Rectal smooth muscle tissue (tissue), 1 donor: ENCODE measurements around the gene SSBP2.

Experiments
- H3K27ac ChIP-seq: one replicate; pipeline ENCODE4 v1.7.0; 2013; ENCODE audit warnings: low read depth, low read length, inconsistent platforms
- H3K27me3 ChIP-seq: one replicate; pipeline ENCODE4 v1.7.0; 2013; ENCODE audit warnings: low read length; ENCODE audit not compliant: control insufficient read depth, insufficient read depth
- H3K36me3 ChIP-seq: one replicate; pipeline ENCODE4 v1.7.0; 2013; ENCODE audit warnings: low read length; ENCODE audit not compliant: control insufficient read depth, insufficient read depth
- H3K4me1 ChIP-seq: one replicate; pipeline ENCODE4 v1.7.0; 2013; ENCODE audit warnings: low read length; ENCODE audit not compliant: control insufficient read depth, insufficient read depth
- H3K4me3 ChIP-seq: one replicate; pipeline ENCODE4 v1.7.0; 2013; ENCODE audit warnings: low read length
- H3K9ac ChIP-seq: one replicate; pipeline ENCODE4 v1.7.0; 2013; ENCODE audit warnings: low read length

The SSBP2 gene

GRCh38 chr5:81363093-81363871 lies 387.6 kb downstream of the SSBP2 start:
- Histone ChIP-seq H3K27me3 (no peaks in the 10 kb centered on the region), H3K27ac (no peak overlapping the region), H3K4me1 (no peaks in the 10 kb centered on the region), H3K9ac (no peak overlapping the region), H3K4me3 (no peak overlapping the region), H3K36me3 (no peaks in the 10 kb centered on the region)
